Left colon (tissue), 2 donors: ENCODE results near the gene NABP1. TPM values are rescaled to one million over a fixed set of nuclear protein-coding genes. Genes with fewer than 3 reads are reported as not detected.

Experiments
- ATAC-seq: fragments of 200-7000 bp; cut with Tn5 transposase; one replicate; pipeline ENCODE4 v1.9.1; 2020; ENCODE audit warnings: mild to moderate bottlenecking, moderate library complexity
- DNase-seq, 2 donors: peaks; one replicate each; pipeline ENCODE4 v3.0.0-alpha.2; 2020
- intact Hi-C, 2 donors: fragments of 100-400 bp; cut with DNase I in 1 of 2; cut with micrococcal nuclease in 1 of 2; formaldehyde crosslinking; loops; one replicate each; pipeline versions ENCODE4 v1.11.2 to v1.14.0; 2022; cut with DNase I, micrococcal nuclease
- total RNA-seq, 2 donors: library from RNA; stranded (reverse); fragmentation: NEBNext Ultra II Directional; extraction: Animal tissue kit (Norgen Biotek cat#: 25700); gene quantifications; one replicate each; pipeline ENCODE4 v1.2.1, GENCODE V29; 2021
- donor health status: DM: no; HTN: no; CAD: no.
- donor health status: DM: yes; HTN: yes; CAD: no.

The NABP1 gene
- total RNA-seq, 2 donors from 2014 or later = 19.0 to 28.0 TPM

DNA sequence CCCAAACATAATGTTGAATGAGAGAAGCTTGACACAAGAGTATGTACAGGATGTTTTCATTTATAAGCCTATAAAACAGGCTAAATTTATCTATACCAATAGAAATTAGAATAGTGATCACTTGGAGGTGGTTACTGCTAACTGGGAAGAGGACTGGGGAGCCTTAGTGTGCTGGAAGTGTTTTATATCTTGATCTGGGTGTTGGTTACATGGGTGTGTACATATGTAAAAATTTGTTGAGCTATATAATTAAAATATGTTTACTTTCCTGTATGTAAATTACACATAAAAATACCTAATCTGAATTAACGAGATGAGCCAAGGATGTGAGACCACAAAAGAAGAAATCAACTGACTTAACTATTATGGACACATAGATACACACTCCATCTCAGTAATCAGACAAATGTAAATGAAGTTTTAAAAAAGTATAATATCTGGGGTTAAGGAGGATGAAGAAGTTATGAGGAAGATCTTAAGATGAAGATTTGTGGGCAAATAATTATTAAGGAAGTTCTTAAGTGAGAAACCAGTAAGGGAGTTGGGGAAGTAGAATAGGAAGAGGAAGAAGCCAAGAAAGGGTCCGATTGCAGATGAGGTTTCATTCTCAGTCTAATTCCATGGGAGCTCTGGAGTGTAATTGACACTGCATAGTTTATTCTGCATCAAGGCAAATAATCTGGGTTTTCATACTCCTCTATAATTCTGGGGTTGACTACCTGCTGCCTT is 32.3 kb upstream of the NABP1 start:
- DNase-seq (no peak), ATAC-seq (peak; percentile 37)
- intact Hi-C loops = no loop called here

DNA sequence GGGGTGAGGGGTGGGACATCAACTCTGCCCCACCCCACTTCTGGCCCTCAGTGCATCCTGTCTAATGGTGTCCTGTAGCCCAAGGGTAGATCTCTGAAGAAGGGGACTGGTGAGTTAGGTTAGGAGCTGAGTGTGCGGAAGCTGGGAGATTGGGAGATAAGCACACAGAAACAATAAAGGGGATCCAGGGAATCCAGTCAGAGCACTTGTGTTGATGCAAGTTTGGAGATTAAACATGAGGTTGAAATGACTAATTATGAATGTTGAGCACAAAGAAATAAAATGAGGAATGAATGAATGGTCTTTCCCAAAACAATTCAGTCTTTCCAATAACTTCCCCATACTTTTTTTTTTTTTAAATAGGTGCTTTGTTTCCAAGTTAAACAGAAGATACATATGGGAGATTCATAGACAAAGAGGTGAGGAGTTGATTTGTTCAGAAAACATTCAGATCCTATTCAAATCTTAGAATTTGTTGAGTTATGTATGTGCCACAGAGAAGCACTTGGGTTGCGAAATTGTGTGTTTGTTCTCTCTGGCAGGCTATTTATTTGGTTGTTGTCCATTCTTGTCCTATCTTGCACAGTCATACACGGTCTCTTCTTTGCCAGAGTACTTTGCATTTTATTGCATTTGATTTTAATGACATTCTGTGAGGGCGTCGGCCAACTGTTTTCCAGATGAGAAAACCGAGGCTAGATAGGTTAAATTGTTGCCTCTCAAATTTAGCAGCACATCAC is 31.6 kb upstream of the NABP1 start:
- ATAC-seq = no peak
- intact Hi-C loops = no loop called here
- DNase-seq = no peak

- intact Hi-C loops = no loop called here
- ATAC-seq = no peak
- no peak for DNase-seq
These were observed 28.4 kb upstream of the NABP1 start for GRCh38 chr2:191649519-191649918.

DNA sequence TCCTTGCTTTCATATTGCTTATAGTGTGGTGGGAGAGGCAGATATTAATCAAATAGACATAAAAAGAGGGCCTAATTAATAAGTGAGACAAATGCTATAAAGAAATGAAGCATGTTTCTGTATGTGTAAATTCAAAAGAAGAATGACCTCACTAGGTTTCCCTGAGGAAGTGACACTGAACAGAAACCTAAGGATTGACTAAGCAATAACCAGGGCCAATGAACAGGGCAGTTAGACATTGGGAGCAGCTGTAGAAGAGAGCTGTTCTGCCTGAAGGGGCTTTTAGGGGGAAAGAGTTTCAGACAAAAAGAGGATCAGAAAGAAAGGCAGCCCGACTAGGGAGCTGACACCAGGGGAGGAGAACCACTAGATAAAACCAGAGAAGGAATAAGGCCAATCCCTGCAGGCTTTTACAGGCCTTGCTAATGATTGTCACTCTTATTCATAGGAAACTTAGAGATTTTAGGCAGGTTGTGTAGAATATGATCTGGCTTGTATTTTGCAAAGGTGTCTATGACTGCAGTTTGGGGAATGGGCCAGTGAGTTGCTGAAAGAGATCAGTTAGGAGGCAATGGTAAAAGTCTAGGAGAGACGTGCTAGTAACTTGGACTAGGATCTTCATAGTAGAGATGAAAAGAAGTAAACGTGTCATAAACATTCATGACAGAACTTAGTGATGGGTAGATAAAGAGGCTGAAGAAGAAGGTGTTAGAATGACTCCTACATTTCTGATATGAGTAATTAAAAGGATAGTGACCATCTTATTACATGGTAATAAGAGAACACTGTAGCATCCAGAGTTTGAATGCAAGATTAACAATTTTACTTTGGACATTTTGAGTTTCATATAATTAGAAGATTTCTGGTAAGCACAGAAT is 26.8 kb upstream of the NABP1 start:
- DNase-seq (no peak), ATAC-seq (no peak)
- intact Hi-C loops = no loop called here

DNA sequence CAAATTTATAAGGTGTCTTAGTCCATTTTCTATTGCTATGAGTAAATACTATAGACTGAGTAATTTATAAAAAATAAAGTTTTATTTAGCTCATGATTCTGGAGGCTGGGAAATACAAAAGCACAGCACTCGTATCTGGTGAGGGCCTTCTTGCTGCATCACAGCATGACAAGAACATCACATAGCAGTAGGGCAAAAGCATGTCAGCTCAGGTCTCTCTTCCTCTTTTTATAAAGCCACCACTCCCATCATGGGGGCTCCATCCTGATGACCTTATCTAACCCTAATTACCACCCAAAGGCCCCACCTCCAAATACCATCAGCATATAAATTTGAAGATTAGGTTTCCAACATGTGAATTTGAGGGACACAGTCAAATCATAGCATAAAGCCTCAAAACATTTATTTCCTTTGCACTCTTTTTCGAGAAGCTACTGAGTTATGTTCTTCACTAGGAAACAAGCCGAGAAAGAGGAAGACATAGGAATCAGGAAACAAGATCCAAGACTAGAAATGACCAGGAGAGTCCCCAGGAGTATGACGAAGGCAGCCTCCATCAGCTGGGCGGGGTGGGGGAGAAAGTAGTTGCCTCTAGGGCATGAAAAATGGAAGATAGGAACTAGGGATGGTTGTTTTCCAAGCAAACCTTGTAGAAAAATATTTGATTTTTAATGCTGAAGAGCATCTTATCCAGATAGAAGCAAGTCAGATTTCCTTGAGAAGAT is 24.1 kb upstream of the NABP1 start:
- no peak for ATAC-seq
- no peak for DNase-seq
- intact Hi-C loops = no loop called here

GRCh38 chr2:191656391-191656790 is 21.5 kb upstream of the NABP1 start:
- DNase-seq (no peak), ATAC-seq (no peak)
- intact Hi-C loops = no loop called here

DNA sequence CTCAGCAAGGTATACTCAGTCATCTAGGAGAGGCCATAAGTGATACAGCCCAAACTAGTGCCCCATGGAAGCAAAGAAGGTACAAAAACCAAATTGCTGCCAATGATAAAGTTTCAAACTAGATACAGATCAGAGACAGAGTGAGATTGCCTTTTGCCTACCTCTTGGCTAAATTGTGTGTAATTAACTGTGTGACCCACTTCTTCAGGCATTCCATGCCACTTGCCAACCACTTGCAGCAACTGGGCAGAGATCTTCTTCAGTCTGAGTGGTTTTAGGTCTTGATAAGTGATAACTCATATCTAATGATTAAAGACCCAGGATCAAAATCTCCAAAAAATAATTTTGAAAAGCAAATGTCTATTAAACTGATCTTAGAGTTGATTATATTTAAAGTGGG is 21.1 kb upstream of the NABP1 start:
- DNase-seq = no peak
- ATAC-seq = no peak
- intact Hi-C loops = no loop called here

DNA sequence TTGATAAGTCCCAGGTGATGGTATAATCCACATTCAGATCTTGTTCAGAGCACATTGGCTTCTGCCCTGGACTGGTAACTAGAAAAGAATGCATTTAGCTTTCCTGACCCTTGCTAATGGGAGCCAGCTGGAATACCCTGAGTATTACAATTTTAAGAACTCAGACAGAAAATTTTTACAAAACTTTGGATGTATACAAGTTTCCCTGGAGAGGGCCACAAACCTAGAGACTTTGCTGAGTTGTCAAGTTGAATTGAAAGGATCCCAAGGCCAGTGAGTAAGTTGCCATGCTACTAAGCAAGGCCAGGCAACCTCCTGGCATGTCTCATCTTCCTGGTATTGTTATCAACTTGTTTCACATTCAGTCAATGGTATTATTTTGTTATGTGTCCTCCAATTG is 20.0 kb upstream of the NABP1 start:
- intact Hi-C loops = no loop called here
- DNase-seq (no peak), ATAC-seq (no peak)

DNA sequence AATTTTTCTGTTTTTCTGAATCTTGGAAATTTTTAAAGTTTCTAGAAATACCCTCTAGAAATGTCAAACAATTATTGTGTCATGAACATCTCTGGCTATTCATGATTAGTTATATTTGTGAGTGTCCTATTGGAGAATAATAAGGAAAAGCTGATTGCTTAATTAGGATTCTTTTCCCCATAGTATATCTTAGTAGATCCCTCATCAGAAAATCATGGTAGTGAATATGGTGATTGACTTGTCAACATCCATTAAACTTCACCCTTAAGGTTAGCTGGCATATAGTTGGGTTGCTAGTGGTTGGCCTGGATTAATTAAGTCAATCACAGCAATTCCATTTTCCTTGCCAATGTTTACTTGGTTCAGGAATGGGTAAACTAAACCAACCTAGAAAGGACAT is 18.7 kb upstream of the NABP1 start:
- ATAC-seq (no peak), DNase-seq (no peak)
- intact Hi-C loops = no loop called here

GRCh38 chr2:191660575-191660974 is 17.4 kb upstream of the NABP1 start:
- ATAC-seq = no peak
- intact Hi-C loops = no loop called here
- DNase-seq = no peak

DNA sequence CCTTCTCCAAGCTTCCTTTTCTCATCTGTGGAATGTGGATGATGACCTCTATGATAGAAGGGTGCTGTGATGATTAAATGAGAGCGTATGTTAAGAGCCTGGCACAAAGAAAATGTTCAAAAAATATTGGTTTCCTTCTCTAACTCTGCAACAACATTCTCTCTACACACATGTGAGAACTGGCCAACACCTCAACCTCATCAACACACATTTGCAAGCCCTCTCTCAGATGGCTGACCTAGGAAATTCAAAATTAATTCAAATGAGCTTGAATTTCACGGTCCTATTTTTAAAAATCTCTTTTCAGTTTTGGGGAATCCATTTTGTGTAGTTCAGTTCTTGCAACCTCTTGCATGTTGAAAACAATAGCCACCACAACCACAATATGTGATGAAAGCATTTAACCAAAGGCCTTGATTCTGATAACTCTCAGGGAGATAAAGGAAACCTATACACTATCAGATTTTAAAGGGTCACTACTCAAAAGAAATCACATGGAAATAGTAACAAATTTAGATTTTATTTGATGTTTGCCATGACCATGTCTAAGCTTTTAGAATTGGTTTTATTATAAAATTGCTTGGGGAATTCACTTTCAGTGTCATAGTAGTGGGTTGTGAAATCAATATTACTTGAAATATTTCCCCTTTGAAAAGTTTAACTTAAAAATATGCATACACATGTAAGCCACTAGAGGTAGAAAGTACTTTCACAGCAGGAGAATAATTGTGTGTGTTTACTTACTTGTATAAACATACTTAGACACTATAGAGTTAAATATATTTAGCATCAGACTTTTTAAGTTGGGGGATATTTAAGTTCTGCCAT is 16.6 kb upstream of the NABP1 start:
- ATAC-seq (no peak), DNase-seq (no peak)
- intact Hi-C loops = no loop called here

GRCh38 chr2:191664823-191665677 is 12.9 kb upstream of the NABP1 start:
- intact Hi-C loops = no loop called here
- no peak for DNase-seq
- peak; percentile 21 for ATAC-seq

DNA sequence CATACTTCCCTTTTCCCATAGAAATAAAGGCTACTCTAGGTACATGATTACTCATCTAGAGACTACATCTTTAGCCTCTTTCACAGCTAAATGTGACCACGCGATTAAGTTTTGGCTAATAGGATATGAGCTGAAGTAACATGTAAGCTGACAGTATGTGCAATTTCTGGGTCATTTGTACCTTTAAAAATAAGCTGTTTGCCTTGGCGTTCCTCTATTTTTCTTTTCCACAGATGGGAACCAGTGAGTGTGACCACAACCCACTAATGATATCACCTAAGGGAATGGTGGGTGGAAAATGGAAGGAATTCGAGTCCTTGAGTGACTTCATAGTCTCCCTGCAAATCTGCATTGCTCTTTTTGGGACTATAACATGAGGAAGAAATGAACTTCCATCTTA is 11.7 kb upstream of the NABP1 start:
- no peak for ATAC-seq
- no peak for DNase-seq
- intact Hi-C loops = no loop called here

DNA sequence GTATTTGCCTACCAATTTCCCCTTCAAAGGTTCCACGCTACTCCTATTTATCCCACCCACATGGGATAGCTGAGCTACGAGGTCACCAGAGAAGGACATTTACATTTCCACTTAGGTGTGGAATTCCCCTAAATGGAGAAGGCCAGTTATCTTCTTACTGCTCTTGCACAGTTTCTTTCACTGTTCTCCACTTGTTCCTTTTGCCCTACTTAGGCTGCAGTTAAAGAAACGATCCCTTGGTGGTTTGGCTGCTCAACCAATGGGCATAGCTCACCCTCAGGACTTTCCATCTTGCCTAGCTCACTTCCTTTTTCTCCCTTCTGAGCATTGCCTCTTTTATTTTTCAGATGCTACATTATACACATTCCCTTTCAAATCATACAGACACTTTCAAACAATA is 11.2 kb upstream of the NABP1 start:
- ATAC-seq (no peak), DNase-seq (no peak)
- intact Hi-C loops = no loop called here

DNA sequence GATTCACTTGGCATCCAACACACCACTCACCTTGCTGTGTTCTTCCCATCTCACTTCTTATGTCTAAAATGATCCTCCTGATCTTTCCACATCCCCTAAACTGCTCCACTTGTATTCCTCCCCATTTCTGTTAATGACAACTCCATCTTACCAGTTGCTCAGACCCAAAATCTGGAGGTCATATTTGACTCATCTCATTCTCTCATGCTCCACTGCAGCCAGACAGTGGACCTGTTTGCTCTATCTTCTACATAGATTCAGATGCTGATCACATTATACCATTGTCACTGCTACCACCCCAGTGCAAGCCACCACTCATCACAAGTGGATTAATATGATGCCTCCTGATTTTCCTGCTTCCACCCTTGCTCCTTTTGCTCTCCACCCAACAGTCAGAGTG is 7.9 kb upstream of the NABP1 start:
- ATAC-seq = no peak
- no peak for DNase-seq
- intact Hi-C loops = no loop called here

GRCh38 chr2:191670787-191671186 is 7.1 kb upstream of the NABP1 start:
- ATAC-seq (no peak), DNase-seq (no peak)
- intact Hi-C loops = no loop called here
